HG03280 (cell line): ENCODE data around the gene BEAN1.

Source experiments
- ATAC-seq: cut with Tn5 transposase; IDR thresholded peaks from one replicate; pipeline ENCODE4 v1.9.1; 2021; ENCODE audit warnings: mild to moderate bottlenecking, moderate library complexity; ENCODE audit not compliant: unreplicated experiment

Gene BEAN1

GRCh38 chr16:66427036-66427860, at the start of gene BEAN1:
Gene BEAN1 (plus strand): TSS chr16:66427295. CDS start chr16:66437677, 10,382 bp downstream.
- no peak for ATAC-seq

GRCh38 chr16:66377324-66377723, 49.8 kb upstream of the BEAN1 start:
- no peak for ATAC-seq

- no peak for ATAC-seq
Observed at GRCh38 chr16:66378741-66379570, 48.1 kb upstream of the BEAN1 start.

- ATAC-seq, result no peak
Observed at GRCh38 chr16:66379571-66379941, 47.5 kb upstream of the BEAN1 start.

GRCh38 chr16:66380421-66380820, 46.7 kb upstream of the BEAN1 start:
- no peak for ATAC-seq

- ATAC-seq, result no peak
Observed at GRCh38 chr16:66381585-66382170, 45.4 kb upstream of the BEAN1 start.

GRCh38 chr16:66382171-66382965, 44.7 kb upstream of the BEAN1 start:
- ATAC-seq, result no peak

GRCh38 chr16:66382966-66383299, 44.2 kb upstream of the BEAN1 start:
- ATAC-seq, result no peak

- no peak for ATAC-seq
Observed at GRCh38 chr16:66383551-66383950, 43.5 kb upstream of the BEAN1 start.

- no peak for ATAC-seq
Observed at GRCh38 chr16:66385415-66385814, 41.7 kb upstream of the BEAN1 start.

- no peak for ATAC-seq
Observed at GRCh38 chr16:66386629-66387622, 40.2 kb upstream of the BEAN1 start.

- ATAC-seq, result no peak
Observed at GRCh38 chr16:66387817-66388332, 39.2 kb upstream of the BEAN1 start.

GRCh38 chr16:66388350-66389139, 38.5 kb upstream of the BEAN1 start:
- ATAC-seq, result no peak

GRCh38 chr16:66389256-66390176, 37.6 kb upstream of the BEAN1 start:
- ATAC-seq, result no peak

GRCh38 chr16:66390346-66391108, 36.6 kb upstream of the BEAN1 start:
- ATAC-seq, result no peak

- no peak for ATAC-seq
Observed at GRCh38 chr16:66391726-66392670, 35.1 kb upstream of the BEAN1 start.
